H9 (cell line): ENCODE data around the gene NDUFC2. TPM values are rescaled to one million over a fixed set of nuclear protein-coding genes. Genes with fewer than 3 reads are reported as not detected.

Source experiments
- DNase-seq: peaks from one replicate; pipeline ENCODE4 v3.0.0-alpha.2; 2017
- H2AFZ ChIP-seq: one replicate; pipeline ENCODE4 v1.6.1; 2013; ENCODE audit warnings: mild to moderate bottlenecking, low read length, control low read depth, moderate library complexity
- H2AK5ac ChIP-seq: 2 replicates; pipeline ENCODE4 v1.6.1; 2013; ENCODE audit warnings: low read length, control low read depth, mixed read lengths; ENCODE audit not compliant: insufficient read length
- H2BK120ac ChIP-seq: one replicate; pipeline ENCODE4 v1.6.1; 2013; ENCODE audit warnings: low read depth, mild to moderate bottlenecking, low read length, control low read depth, inconsistent platforms; ENCODE audit not compliant: poor library complexity, severe bottlenecking
- H2BK12ac ChIP-seq: 2 replicates; pipeline ENCODE4 v1.6.1; 2013; ENCODE audit warnings: low read length, control low read depth, mixed read lengths, low read depth; ENCODE audit not compliant: insufficient read length
- H2BK15ac ChIP-seq: 2 replicates; pipeline ENCODE4 v1.6.1; 2013; ENCODE audit warnings: low read depth, low read length, control low read depth
- H2BK20ac ChIP-seq: one replicate; pipeline ENCODE4 v1.6.1; 2013; ENCODE audit warnings: low read depth, mild to moderate bottlenecking, low read length, control low read depth, inconsistent platforms; ENCODE audit not compliant: poor library complexity, severe bottlenecking
- H2BK5ac ChIP-seq: 2 replicates; pipeline ENCODE4 v1.6.1; 2013; ENCODE audit warnings: low read length, control low read depth, mixed read lengths; ENCODE audit not compliant: insufficient read length
- H3K14ac ChIP-seq: 2 replicates; pipeline ENCODE4 v1.6.1; 2013; ENCODE audit warnings: low read length, control low read depth; ENCODE audit not compliant: insufficient read depth
- H3K18ac ChIP-seq: 2 replicates; pipeline ENCODE4 v1.6.1; 2013; ENCODE audit warnings: low read depth, mild to moderate bottlenecking, mixed read lengths, low read length, control low read depth; ENCODE audit not compliant: insufficient read length
- H3K23ac ChIP-seq: 2 replicates; pipeline ENCODE4 v1.6.1; 2013; ENCODE audit warnings: low read length, control low read depth, mixed read lengths, low read depth; ENCODE audit not compliant: insufficient read length
- H3K23me2 ChIP-seq: 2 replicates; pipeline ENCODE4 v1.6.1; 2013; ENCODE audit warnings: low read depth, mild to moderate bottlenecking, mixed read lengths, low read length, control low read depth; ENCODE audit not compliant: insufficient read length, poor library complexity, severe bottlenecking
- H3K27ac ChIP-seq: 2 replicates; pipeline ENCODE4 v1.5.1; 2013; ENCODE audit warnings: low read length, control low read depth, mixed read lengths, low read depth; ENCODE audit not compliant: insufficient read length
- H3K27me3 ChIP-seq: 2 replicates; pipeline ENCODE4 v1.6.1; 2013; ENCODE audit warnings: low read length, control low read depth, inconsistent platforms; ENCODE audit not compliant: insufficient read depth
- H3K4ac ChIP-seq: 2 replicates; pipeline ENCODE4 v1.6.1; 2013; ENCODE audit warnings: low read depth, mild to moderate bottlenecking, control low read depth, inconsistent platforms, low read length, moderate library complexity
- H3K4me1 ChIP-seq: 2 replicates; pipeline ENCODE4 v1.6.1; 2013; ENCODE audit warnings: low read length, control low read depth, inconsistent platforms; ENCODE audit not compliant: insufficient read depth
- H3K4me2 ChIP-seq: 2 replicates; pipeline ENCODE4 v1.6.1; 2013; ENCODE audit warnings: low read length, control low read depth, mixed read lengths; ENCODE audit not compliant: insufficient read length, insufficient read depth
- H3K56ac ChIP-seq: 2 replicates; pipeline ENCODE4 v1.6.1; 2013; ENCODE audit warnings: low read depth, mild to moderate bottlenecking, mixed read lengths, low read length, control low read depth; ENCODE audit not compliant: insufficient read length
- H3K79me1 ChIP-seq: 2 replicates; pipeline ENCODE4 v1.6.1; 2013; ENCODE audit warnings: low read depth, mild to moderate bottlenecking, moderate library complexity, low read length, control low read depth, inconsistent platforms; ENCODE audit not compliant: insufficient read depth, poor library complexity, severe bottlenecking
- H3K79me2 ChIP-seq: 2 replicates; pipeline ENCODE4 v1.6.1; 2013; ENCODE audit warnings: low read length, control low read depth, inconsistent platforms; ENCODE audit not compliant: insufficient read depth
- H3K9ac ChIP-seq: 2 replicates; pipeline ENCODE4 v1.6.1; 2013; ENCODE audit warnings: low read length, control low read depth, mixed read lengths; ENCODE audit not compliant: insufficient read length; ENCODE audit errors: extremely low read depth
- H3K9me3 ChIP-seq: one replicate; pipeline ENCODE4 v1.6.1; 2013; ENCODE audit warnings: low read depth, low read length, inconsistent platforms; ENCODE audit not compliant: control insufficient read depth
- H3T11ph ChIP-seq: one replicate; pipeline ENCODE4 v1.6.1; 2013; ENCODE audit warnings: mild to moderate bottlenecking, low read length, control low read depth, inconsistent platforms
- H4K20me1 ChIP-seq: one replicate; pipeline ENCODE4 v1.6.1; 2013; ENCODE audit not compliant: control insufficient read depth, insufficient read length, insufficient read depth
- H4K5ac ChIP-seq: 2 replicates; pipeline ENCODE4 v1.6.1; 2013; ENCODE audit warnings: low read depth, mild to moderate bottlenecking, mixed read lengths, low read length, control low read depth; ENCODE audit not compliant: insufficient read length
- H4K8ac ChIP-seq: replicated peaks from 2 replicates; pipeline ENCODE4 v1.6.1; 2013; ENCODE audit warnings: low read length, control low read depth, mixed read lengths, low read depth; ENCODE audit not compliant: insufficient read length
- H4K91ac ChIP-seq: 2 replicates; pipeline ENCODE4 v1.6.1; 2013; ENCODE audit warnings: low read depth, mild to moderate bottlenecking, moderate library complexity, mixed read lengths, low read length, control low read depth; ENCODE audit not compliant: insufficient read length
- H3K27ac Mint-ChIP-seq, 3 experiments: 2 replicates in 2 of 3; 3 replicates in 1 of 3; pipeline ENCODE4 v1.8.0; 2020 to 2021; ENCODE audit warnings: mixed read lengths in 3 of 3, mild to moderate bottlenecking in 1 of 3, moderate library complexity in 1 of 3
- H3K27me3 Mint-ChIP-seq: 2 replicates; pipeline ENCODE4 v1.8.0; 2021; ENCODE audit warnings: low read depth, mild to moderate bottlenecking, moderate library complexity, mixed read lengths
- H3K36me3 Mint-ChIP-seq, 3 experiments: 2 replicates in 2 of 3; 3 replicates in 1 of 3; pipeline ENCODE4 v1.8.0; 2020 to 2021; ENCODE audit warnings: low read depth in 3 of 3, mixed read lengths in 3 of 3; ENCODE audit not compliant: insufficient read depth in 1 of 3
- H3K4me1 Mint-ChIP-seq, 2 experiments: 2 replicates each; pipeline ENCODE4 v1.8.0; 2020; ENCODE audit warnings: mixed read lengths in 2 of 2
- H3K4me3 Mint-ChIP-seq, 2 experiments: 2 replicates in 1 of 2; 3 replicates in 1 of 2; pipeline ENCODE4 v1.8.0; 2020 to 2021; ENCODE audit warnings: mild to moderate bottlenecking in 2 of 2, mixed read lengths in 2 of 2, moderate library complexity in 1 of 2
- H3K9me3 Mint-ChIP-seq, 2 experiments: 2 replicates in 1 of 2; 3 replicates in 1 of 2; pipeline ENCODE4 v1.8.0; 2020; ENCODE audit warnings: mild to moderate bottlenecking in 2 of 2, mixed read lengths in 2 of 2, moderate library complexity in 1 of 2
- CTCF ChIP-seq: fragments of 200-600 bp; sonication (generic); conservative IDR thresholded peaks from 3 replicates; pipeline ENCODE4 v1.8.0; 2021; ENCODE audit warnings: antibody characterized with exemption, mild to moderate bottlenecking
- WGBS: extraction: QIAGEN DNeasy Blood & Tissue Kit; methylation state at CpG from one replicate; pipeline ENCODE4 v1.1.7; 2013; ENCODE audit warnings: missing lambda C conversion rate, low lambda C conversion rate, mixed read lengths; ENCODE audit not compliant: insufficient read length; ENCODE audit errors: extremely low coverage; 5-methylcytosine and 5-hydroxymethylcytosine counted together
- total RNA-seq: library from RNA; stranded (reverse); gene quantifications from 2 replicates; pipeline ENCODE4 v1.2.1, GENCODE V29; 2021

Gene NDUFC2
- total RNA-seq, 1 experiment from 2014 or later: 247 TPM

- DNase-seq: no peak
- TF ChIP-seq CTCF: no peak
- Histone ChIP-seq H3K9ac (no peak overlapping the region), H2BK12ac (no peak overlapping the region), H3K79me1 (no peaks in the 10 kb centered on the region), H2BK5ac (no peak overlapping the region), H2BK120ac (no peak overlapping the region), H3T11ph (no peak overlapping the region), H2AFZ (no peak overlapping the region), H3K9me3 (no peaks in the 10 kb centered on the region), H3K79me2 (no peaks in the 10 kb centered on the region), H3K4me1 (peaks cover 3% of the 10 kb centered on the region; the same call in 1 of the 2 replicates), H3K23ac (no peak overlapping the region), H2AK5ac (no peak overlapping the region), H3K27ac (no peak overlapping the region), H4K8ac (no peak overlapping the region), H3K4me2 (no peak overlapping the region), H3K18ac (no peak overlapping the region), H4K20me1 (no peaks in the 10 kb centered on the region), H3K27me3 (no peaks in the 10 kb centered on the region), H3K23me2 (peaks cover 10% of the 10 kb centered on the region), H2BK15ac (no peak overlapping the region), H4K5ac (no peak overlapping the region), H2BK20ac (no peak overlapping the region), H3K14ac (no peak overlapping the region), H4K91ac (no peak overlapping the region), H3K56ac (no peak overlapping the region), H3K4ac (no peak overlapping the region)
- Mint-ChIP-seq H3K27me3 (no peaks in the 10 kb centered on the region), H3K4me3 (peak overlapping the region in 1 of 2 experiments; percentile 87; a peak in 1 of 5 replicates), H3K27ac (peak overlapping the region in 1 of 3 experiments; percentile 18; a peak in 2 of 7 replicates), H3K4me1 (peaks cover 24 to 27% of the 10 kb centered on the region in 2 experiments), H3K36me3 (peaks cover 2 to 7% (median 4%) of the 10 kb centered on the region in 3 experiments; a peak in 5 of 7 replicates), H3K9me3 (no peaks in the 10 kb centered on the region)
- WGBS: no CpG with 5 or more reads among the region's 6 CpGs
These were observed 58.1 kb downstream of the NDUFC2 start for GRCh38 chr11:78021611-78022010.
